Measurements from ENCODE around the gene HDAC3. TPM values are rescaled to one million over a fixed set of nuclear protein-coding genes. Genes with fewer than 3 reads are reported as not detected.

Gene HDAC3
- total RNA-seq, 1 donor from 2014 or later, result 55.2 TPM

DNA sequence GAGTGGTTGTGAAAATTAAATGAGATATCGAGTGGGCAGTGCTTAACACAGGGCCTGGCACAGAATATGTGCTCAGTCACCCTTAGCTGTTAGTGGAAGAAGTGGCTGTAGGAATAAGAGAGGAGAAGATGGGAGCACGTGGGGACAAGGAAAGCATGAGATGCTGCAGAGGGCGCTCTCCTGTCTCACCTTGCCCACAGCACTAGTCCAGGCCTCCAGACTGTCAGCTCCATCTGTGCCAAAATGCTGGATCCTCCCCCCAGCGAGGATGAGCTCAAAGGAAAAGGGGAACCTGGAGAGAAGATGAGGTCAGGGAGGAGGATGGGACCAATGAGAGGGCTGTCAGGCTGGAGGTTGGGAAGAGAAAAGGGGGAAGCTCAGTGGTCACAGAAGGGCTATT, 32.9 kb upstream of the HDAC3 start:
- TF ChIP-seq, protein P1, sequence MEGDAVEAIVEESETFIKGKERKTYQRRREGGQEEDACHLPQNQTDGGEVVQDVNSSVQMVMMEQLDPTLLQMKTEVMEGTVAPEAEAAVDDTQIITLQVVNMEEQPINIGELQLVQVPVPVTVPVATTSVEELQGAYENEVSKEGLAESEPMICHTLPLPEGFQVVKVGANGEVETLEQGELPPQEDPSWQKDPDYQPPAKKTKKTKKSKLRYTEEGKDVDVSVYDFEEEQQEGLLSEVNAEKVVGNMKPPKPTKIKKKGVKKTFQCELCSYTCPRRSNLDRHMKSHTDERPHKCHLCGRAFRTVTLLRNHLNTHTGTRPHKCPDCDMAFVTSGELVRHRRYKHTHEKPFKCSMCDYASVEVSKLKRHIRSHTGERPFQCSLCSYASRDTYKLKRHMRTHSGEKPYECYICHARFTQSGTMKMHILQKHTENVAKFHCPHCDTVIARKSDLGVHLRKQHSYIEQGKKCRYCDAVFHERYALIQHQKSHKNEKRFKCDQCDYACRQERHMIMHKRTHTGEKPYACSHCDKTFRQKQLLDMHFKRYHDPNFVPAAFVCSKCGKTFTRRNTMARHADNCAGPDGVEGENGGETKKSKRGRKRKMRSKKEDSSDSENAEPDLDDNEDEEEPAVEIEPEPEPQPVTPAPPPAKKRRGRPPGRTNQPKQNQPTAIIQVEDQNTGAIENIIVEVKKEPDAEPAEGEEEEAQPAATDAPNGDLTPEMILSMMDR (conservative IDR thresholded peaks at IDR 0.05; ENCODE audit: low read depth, low read length), result no peak

DNA sequence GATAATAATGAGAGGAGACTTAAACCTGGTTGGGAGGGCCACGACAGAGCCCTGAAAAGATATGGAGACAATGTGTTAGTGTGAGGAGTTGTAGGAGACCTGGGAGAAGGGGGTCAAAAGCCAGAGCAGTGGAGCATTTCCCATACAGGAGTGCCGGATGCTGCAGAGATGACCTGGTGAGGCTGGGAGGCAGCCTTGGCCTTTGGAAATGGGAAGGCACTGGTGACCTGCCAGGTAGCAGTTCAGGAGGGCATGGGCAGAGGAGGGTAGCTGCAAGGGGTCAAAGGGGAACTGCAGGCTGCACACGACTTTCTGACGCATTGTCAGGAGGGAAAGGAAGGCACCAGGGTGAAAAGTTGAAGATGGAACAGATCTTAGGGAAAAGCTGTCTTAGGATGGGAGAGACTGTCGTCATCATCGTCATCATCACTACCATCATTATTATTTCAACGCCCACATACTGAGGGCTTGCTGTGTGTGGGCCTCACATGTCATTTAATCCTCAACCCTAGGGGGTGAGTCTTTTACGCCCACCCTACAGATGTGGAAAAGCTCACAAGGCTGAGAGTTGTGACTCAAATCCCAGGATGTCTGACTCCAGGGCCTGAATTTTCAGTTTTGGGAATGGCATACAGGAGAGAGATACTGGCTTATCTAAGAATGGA, 32.1 kb upstream of the HDAC3 start:
- TF ChIP-seq, protein P1 (conservative IDR thresholded peaks at IDR 0.05; ENCODE audit: low read depth, low read length), result no peak
- DNase-seq (ENCODE audit: low read depth), result no peak
- H3K4me3 ChIP-seq (ENCODE audit: low read depth, low read length), result no peak overlapping the region

More for the DNA sequence above, 32.9 kb upstream of the HDAC3 start:
- no peak for DNase-seq (ENCODE audit: low read depth)
- no peak overlapping the region for H3K4me3 ChIP-seq (ENCODE audit: low read depth, low read length)

DNA sequence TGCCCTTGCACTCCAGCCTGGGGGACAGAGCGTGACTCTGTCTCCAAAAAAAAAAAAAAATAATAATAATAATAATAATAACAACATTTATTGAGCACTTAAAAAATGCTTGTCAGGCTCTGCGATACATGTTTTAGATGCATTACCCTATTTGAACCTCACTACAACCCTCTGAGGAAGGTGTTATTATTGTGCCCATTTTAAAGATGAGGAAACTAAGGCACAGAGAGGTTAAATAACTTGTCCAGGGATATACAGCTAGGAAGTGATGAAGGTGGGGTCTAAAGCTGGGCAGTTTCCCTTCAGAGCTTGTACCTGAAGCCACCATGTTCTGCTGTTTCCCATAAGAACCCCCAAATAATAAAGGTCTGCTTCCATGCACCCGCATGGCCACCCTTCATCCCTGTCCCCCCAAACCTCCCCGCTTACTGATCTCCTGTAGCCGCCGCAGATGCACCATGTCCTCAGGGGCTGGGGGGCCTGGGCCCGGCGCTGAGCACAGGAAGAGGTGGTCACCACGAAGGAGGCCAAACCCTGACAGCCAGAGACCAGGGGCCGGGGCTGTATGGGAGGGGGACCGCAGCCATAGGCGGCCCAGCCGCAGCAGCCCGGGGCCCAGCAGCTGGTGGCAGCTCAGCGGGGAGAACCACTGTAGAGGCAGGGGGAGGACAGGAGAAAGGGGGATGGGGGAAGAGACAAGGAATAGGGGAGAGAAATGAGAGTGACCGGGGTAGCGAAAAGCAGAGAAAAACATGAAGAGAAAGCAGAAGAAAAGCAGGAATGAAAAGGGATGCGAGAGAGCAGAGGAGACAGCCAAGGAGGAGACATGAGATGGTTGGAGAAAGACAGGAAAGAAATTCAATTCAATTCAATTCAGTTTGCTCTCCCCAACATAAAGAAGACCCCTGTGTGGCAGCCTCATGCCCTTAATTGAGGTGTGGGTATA, 29.6 kb upstream of the HDAC3 start:
- TF ChIP-seq, protein P1 (conservative IDR thresholded peaks at IDR 0.05; ENCODE audit: low read depth, low read length), result no peak
- DNase-seq (ENCODE audit: low read depth), result no peak
- no peak overlapping the region for H3K4me3 ChIP-seq (ENCODE audit: low read depth, low read length)

DNA sequence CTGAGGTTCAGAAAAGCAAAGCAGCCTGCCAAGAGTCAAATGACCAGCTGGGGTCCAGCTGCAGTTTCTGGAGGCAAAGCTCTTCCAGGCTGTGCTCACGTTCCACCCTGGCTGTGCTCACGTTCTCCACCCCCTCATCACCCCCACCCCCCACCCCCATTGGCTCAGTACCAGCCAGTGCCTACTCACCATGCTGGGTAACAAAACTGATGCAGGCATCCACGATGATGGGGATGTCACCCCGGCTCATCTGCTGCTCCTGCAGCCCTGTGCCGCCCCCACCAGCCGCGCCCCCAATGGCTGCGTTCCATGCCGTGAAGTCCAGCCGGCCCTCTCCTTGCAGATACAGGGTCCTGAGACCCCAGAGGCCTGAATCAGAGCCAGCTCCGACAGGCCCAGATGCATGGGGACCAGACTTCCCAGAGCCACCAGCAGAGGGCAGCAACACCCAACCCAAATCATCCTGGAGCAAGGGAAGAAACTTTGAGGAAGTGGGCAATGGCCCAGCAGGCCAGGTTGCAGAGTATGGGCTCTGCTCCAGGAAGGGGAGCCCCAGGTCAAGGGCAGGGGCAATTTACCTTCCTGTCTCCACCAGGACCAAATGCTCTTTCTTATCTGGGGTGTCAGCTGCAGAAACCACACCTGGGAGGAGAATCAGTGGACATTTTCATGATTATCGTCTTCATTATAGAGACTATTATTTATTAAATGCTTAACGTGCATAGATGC, 28.2 kb upstream of the HDAC3 start:
- DNase-seq (ENCODE audit: low read depth), result no peak
- H3K4me3 ChIP-seq (ENCODE audit: low read depth, low read length), result no peak overlapping the region
- TF ChIP-seq, protein P1 (conservative IDR thresholded peaks at IDR 0.05; ENCODE audit: low read depth, low read length), result peak; percentile 92

DNA sequence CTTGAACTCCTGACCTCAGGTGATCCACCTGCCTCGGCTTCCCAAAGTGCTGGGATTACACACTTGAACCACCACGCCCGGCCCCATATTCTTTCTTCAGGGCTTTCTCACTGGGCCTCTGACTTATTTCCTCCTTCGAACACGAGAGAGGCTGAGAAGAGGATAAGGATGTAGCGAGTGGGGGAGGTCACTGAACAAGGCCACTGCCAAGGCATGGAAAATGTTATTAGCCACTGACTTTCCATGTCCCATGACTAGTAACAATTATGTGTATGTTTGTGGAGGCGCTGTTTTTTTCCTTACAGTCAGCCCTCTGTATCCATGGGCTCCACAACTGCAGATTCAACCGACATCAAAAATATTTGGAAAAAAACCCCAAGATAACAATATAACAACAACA, 26.9 kb upstream of the HDAC3 start:
- TF ChIP-seq, protein P1 (conservative IDR thresholded peaks at IDR 0.05; ENCODE audit: low read depth, low read length), result no peak
- no peak for DNase-seq (ENCODE audit: low read depth)
- H3K4me3 ChIP-seq (ENCODE audit: low read depth, low read length), result no peak overlapping the region

DNA sequence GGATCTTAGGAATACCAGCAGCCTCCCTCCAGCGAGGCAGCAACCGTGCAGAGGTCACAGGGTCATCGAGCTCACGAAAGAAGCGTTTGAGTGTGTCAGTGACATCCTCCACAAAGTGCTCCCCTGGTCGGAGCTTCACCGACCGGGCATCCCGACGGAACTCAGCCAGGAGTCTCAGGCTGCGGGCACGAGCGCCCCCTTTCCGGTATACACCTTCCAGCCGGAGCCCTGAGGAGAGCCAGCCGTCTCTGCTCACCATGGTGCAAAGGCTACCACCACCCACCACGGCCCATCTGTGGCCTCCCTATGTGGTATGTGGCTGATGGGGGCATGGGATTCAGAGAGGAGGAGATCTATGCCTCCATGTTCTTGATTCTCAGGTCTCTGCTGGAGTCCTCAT, 25.4 kb upstream of the HDAC3 start:
- TF ChIP-seq, protein P1 (conservative IDR thresholded peaks at IDR 0.05; ENCODE audit: low read depth, low read length), result no peak
- H3K4me3 ChIP-seq (ENCODE audit: low read depth, low read length), result no peak overlapping the region
- no peak for DNase-seq (ENCODE audit: low read depth)
